ENCODE data around the gene SPAG17. TPM values are rescaled to one million over a fixed set of nuclear protein-coding genes. Genes with fewer than 3 reads are reported as not detected.

SPAG17 gene
- total RNA-seq, 1 experiment from 2014 or later: not detected

- intact Hi-C loops (cut with micrococcal nuclease): no loop called here
- Mint-ChIP-seq H3K4me3 (ENCODE audit: unreplicated experiment) (no peak overlapping the region), H3K4me1 (ENCODE audit: insufficient read depth, unreplicated experiment) (no peaks in the 10 kb centered on the region), H3K9me3 (ENCODE audit: unreplicated experiment) (no peaks in the 10 kb centered on the region), H3K27me3 (ENCODE audit: insufficient read depth, unreplicated experiment) (no peaks in the 10 kb centered on the region), H3K36me3 (ENCODE audit: insufficient read depth, unreplicated experiment) (no peaks in the 10 kb centered on the region), H3K27ac (ENCODE audit: low read depth, unreplicated experiment) (no peak overlapping the region)
- ChIA-PET CTCF (interaction anchor here (0.7 kb wide), 1 partner anchor 17 kb away, joined by 3 read pairs; no protein-coding TSS in a partner anchor), POLR2A (no interaction called here)
- DNase-seq (ENCODE audit: unreplicated experiment): no peak
- TF ChIP-seq, protein P1, sequence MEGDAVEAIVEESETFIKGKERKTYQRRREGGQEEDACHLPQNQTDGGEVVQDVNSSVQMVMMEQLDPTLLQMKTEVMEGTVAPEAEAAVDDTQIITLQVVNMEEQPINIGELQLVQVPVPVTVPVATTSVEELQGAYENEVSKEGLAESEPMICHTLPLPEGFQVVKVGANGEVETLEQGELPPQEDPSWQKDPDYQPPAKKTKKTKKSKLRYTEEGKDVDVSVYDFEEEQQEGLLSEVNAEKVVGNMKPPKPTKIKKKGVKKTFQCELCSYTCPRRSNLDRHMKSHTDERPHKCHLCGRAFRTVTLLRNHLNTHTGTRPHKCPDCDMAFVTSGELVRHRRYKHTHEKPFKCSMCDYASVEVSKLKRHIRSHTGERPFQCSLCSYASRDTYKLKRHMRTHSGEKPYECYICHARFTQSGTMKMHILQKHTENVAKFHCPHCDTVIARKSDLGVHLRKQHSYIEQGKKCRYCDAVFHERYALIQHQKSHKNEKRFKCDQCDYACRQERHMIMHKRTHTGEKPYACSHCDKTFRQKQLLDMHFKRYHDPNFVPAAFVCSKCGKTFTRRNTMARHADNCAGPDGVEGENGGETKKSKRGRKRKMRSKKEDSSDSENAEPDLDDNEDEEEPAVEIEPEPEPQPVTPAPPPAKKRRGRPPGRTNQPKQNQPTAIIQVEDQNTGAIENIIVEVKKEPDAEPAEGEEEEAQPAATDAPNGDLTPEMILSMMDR (IDR thresholded peaks at IDR 0.05; ENCODE audit: unreplicated experiment): no peak
- BruUV-seq (replicated peaks): no TSS peak
Observed at GRCh38 chr1:118217141-118217838, 32.3 kb upstream of the SPAG17 start.

DNA sequence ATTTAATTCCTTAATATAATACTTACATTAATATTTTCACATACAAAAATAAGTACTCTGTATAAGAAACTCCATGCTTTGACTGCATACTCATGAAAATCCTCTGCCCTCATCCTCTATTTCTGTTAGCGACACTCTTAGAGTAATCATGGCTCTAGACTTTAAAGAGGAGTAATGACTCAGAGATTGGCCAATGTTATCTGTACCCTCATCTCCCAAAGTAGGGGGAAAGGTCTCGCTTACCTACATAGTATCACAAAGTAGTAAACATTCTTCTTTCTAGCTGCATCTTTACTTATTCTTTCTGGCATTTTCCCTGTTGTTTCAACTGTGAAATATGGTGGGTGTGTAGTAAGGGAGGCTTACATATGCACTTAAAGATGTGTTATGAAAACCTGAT is 29.8 kb upstream of the SPAG17 start:
- TF ChIP-seq, protein P1 (IDR thresholded peaks at IDR 0.05; ENCODE audit: unreplicated experiment): no peak
- H3K27me3 Mint-ChIP-seq (ENCODE audit: insufficient read depth, unreplicated experiment): no peaks in the 10 kb centered on the region
- ChIA-PET POLR2A (interaction anchor here (0.7 to 1.2 kb wide), 4 partner anchors 54 to 1061 kb away, joined by 3 to 5 read pairs (median 4); no protein-coding TSS in a partner anchor), CTCF (no interaction called here)
- DNase-seq (ENCODE audit: unreplicated experiment): no peak
- no peaks in the 10 kb centered on the region for H3K9me3 Mint-ChIP-seq (ENCODE audit: unreplicated experiment)
- peaks cover 9% of the 10 kb centered on the region for H3K4me1 Mint-ChIP-seq (ENCODE audit: insufficient read depth, unreplicated experiment)
- intact Hi-C loops (cut with micrococcal nuclease): no loop called here
- H3K4me3 Mint-ChIP-seq (ENCODE audit: unreplicated experiment): no peak overlapping the region
- no peak overlapping the region for H3K27ac Mint-ChIP-seq (ENCODE audit: low read depth, unreplicated experiment)
- no peaks in the 10 kb centered on the region for H3K36me3 Mint-ChIP-seq (ENCODE audit: insufficient read depth, unreplicated experiment)
- BruUV-seq (replicated peaks): no TSS peak

- no TSS peak for BruUV-seq (replicated peaks)
- Mint-ChIP-seq H3K36me3 (ENCODE audit: insufficient read depth, unreplicated experiment) (no peaks in the 10 kb centered on the region), H3K27me3 (ENCODE audit: insufficient read depth, unreplicated experiment) (no peaks in the 10 kb centered on the region), H3K9me3 (ENCODE audit: unreplicated experiment) (no peaks in the 10 kb centered on the region), H3K27ac (ENCODE audit: low read depth, unreplicated experiment) (no peak overlapping the region), H3K4me3 (ENCODE audit: unreplicated experiment) (no peak overlapping the region), H3K4me1 (ENCODE audit: insufficient read depth, unreplicated experiment) (peaks cover 28% of the 10 kb centered on the region)
- intact Hi-C loops (cut with micrococcal nuclease): no loop called here
- ChIA-PET POLR2A (interaction anchor here (0.7 to 1.4 kb wide), 4 partner anchors 10 to 85 kb away, joined by 3 to 7 read pairs (median 3); no protein-coding TSS in a partner anchor), CTCF (interaction anchor here (0.7 to 1.8 kb wide), 2 partner anchors 18 to 868 kb away, joined by 3 to 4 read pairs; no protein-coding TSS in a partner anchor)
- TF ChIP-seq, protein P1 (IDR thresholded peaks at IDR 0.05; ENCODE audit: unreplicated experiment): no peak
- peak; percentile 1 for DNase-seq (ENCODE audit: unreplicated experiment)
Observed at GRCh38 chr1:118210723-118211110, 25.7 kb upstream of the SPAG17 start.

GRCh38 chr1:118210051-118210722 is 25.2 kb upstream of the SPAG17 start:
- Mint-ChIP-seq H3K9me3 (ENCODE audit: unreplicated experiment) (no peaks in the 10 kb centered on the region), H3K4me1 (ENCODE audit: insufficient read depth, unreplicated experiment) (peaks cover 28% of the 10 kb centered on the region), H3K27me3 (ENCODE audit: insufficient read depth, unreplicated experiment) (no peaks in the 10 kb centered on the region), H3K4me3 (ENCODE audit: unreplicated experiment) (no peak overlapping the region), H3K36me3 (ENCODE audit: insufficient read depth, unreplicated experiment) (no peaks in the 10 kb centered on the region), H3K27ac (ENCODE audit: low read depth, unreplicated experiment) (peak overlapping the region; percentile 87)
- peak; percentile 0 for DNase-seq (ENCODE audit: unreplicated experiment)
- intact Hi-C loops (cut with micrococcal nuclease): no loop called here
- BruUV-seq (replicated peaks): no TSS peak
- ChIA-PET POLR2A (interaction anchor here (0.5 to 2.2 kb wide), 4 partner anchors 11 to 289 kb away, joined by 3 to 14 read pairs (median 6); no protein-coding TSS in a partner anchor), CTCF (interaction anchor here (0.6 to 1.0 kb wide), 3 partner anchors 10 to 868 kb away, joined by 3 to 4 read pairs (median 3); no protein-coding TSS in a partner anchor)
- TF ChIP-seq, protein P1 (IDR thresholded peaks at IDR 0.05; ENCODE audit: unreplicated experiment): no peak

Data from MCF 10A (cell line).